NT2/D1 (cell line): Measurements from ENCODE around the gene SPRR1B.

Source experiments
- DNase-seq: peaks from one replicate; pipeline ENCODE4 v3.0.0-alpha.2; 2011; ENCODE audit warnings: low read depth, low spot score
- H3K27me3 ChIP-seq: 2 replicates; pipeline ENCODE4 v1.6.0; 2011; ENCODE audit warnings: mild to moderate bottlenecking; ENCODE audit not compliant: insufficient read length, insufficient read depth
- H3K36me3 ChIP-seq: 2 replicates; pipeline ENCODE4 v1.6.1; 2011; ENCODE audit warnings: mild to moderate bottlenecking, low read length, mixed read lengths; ENCODE audit not compliant: insufficient read depth, insufficient read length
- H3K4me1 ChIP-seq: 2 replicates; pipeline ENCODE4 v1.5.1; 2011; ENCODE audit not compliant: insufficient read depth, insufficient read length
- H3K4me3 ChIP-seq: 2 replicates; pipeline ENCODE4 v1.5.1; 2011; ENCODE audit warnings: low read depth; ENCODE audit not compliant: insufficient read length
- H3K9ac ChIP-seq: 2 replicates; pipeline ENCODE4 v1.6.0; 2011; ENCODE audit warnings: low read depth; ENCODE audit not compliant: insufficient read length
- H3K9me3 ChIP-seq: 2 replicates; pipeline ENCODE4 v1.5.1; 2011; ENCODE audit warnings: mild to moderate bottlenecking, low read length; ENCODE audit not compliant: insufficient read depth
- SUZ12 ChIP-seq: IDR thresholded peaks from 2 replicates; pipeline ENCODE4 v1.6.1; 2011; ENCODE audit not compliant: insufficient read length, insufficient read depth; ENCODE audit errors: extremely low read depth
- YY1 ChIP-seq: IDR thresholded peaks from 2 replicates; pipeline ENCODE4 v1.6.1; 2011; ENCODE audit not compliant: insufficient read length, insufficient read depth
- ZNF274 ChIP-seq: IDR thresholded peaks from 2 replicates; pipeline ENCODE4 v1.6.1; 2011; ENCODE audit warnings: mild to moderate bottlenecking, low read depth, low read length

SPRR1B gene

GRCh38 chr1:153030895-153031294, at the start of gene SPRR1B:
TSS of gene SPRR1B (plus strand) at chr1:153031203. CDS start at chr1:153032346, 1,143 bp downstream.
- Histone ChIP-seq H3K36me3 (no peaks in the 10 kb centered on the region), H3K4me3 (no peak within 1 kb of the TSS), H3K4me1 (peaks cover 2% of the 10 kb centered on the region), H3K9me3 (no peaks in the 10 kb centered on the region), H3K27me3 (no peaks in the 10 kb centered on the region), H3K9ac (no peak within 1 kb of the TSS)
- DNase-seq = no peak
- TF ChIP-seq ZNF274 = no peak
- no peak for TF ChIP-seq SUZ12
- no peak for TF ChIP-seq YY1

- TF ChIP-seq ZNF274 (no peak), SUZ12 (no peak), YY1 (no peak)
- Histone ChIP-seq H3K36me3 (no peaks in the 10 kb centered on the region), H3K9me3 (no peaks in the 10 kb centered on the region), H3K27me3 (no peaks in the 10 kb centered on the region), H3K9ac (no peak overlapping the region), H3K4me1 (no peaks in the 10 kb centered on the region), H3K4me3 (no peak overlapping the region)
- DNase-seq = no peak
These were observed 48.9 kb upstream of the SPRR1B start for GRCh38 chr1:152982076-152982475.

GRCh38 chr1:152983234-152983633, 47.8 kb upstream of the SPRR1B start:
- H3K4me3 ChIP-seq = no peak overlapping the region
- TF ChIP-seq ZNF274 (no peak), YY1 (no peak), SUZ12 (no peak)

GRCh38 chr1:152983743-152984142, 47.3 kb upstream of the SPRR1B start, which contains the start of gene SPRR1A:
TSS of gene SPRR1A (plus strand) at chr1:152984081. CDS start at chr1:152985231, 1,150 bp downstream.
- Histone ChIP-seq H3K4me3 (no peak within 1 kb of the TSS), H3K9ac (no peak within 1 kb of the TSS), H3K9me3 (no peaks in the 10 kb centered on the region), H3K27me3 (no peaks in the 10 kb centered on the region), H3K36me3 (no peaks in the 10 kb centered on the region), H3K4me1 (no peaks in the 10 kb centered on the region)
- TF ChIP-seq ZNF274 (no peak), SUZ12 (no peak), YY1 (no peak)
- DNase-seq = no peak

More at GRCh38 chr1:152983234-152983633, 47.8 kb upstream of the SPRR1B start:
- no peak for DNase-seq
- no peaks in the 10 kb centered on the region for H3K9me3 ChIP-seq
- H3K4me1 ChIP-seq = no peaks in the 10 kb centered on the region
- H3K9ac ChIP-seq = no peak overlapping the region
- no peaks in the 10 kb centered on the region for H3K27me3 ChIP-seq
- no peaks in the 10 kb centered on the region for H3K36me3 ChIP-seq

- Histone ChIP-seq H3K4me3 (no peak overlapping the region), H3K9ac (no peak overlapping the region), H3K36me3 (no peaks in the 10 kb centered on the region), H3K27me3 (no peaks in the 10 kb centered on the region), H3K4me1 (no peaks in the 10 kb centered on the region), H3K9me3 (no peaks in the 10 kb centered on the region)
- no peak for DNase-seq
- no peak for TF ChIP-seq YY1
- TF ChIP-seq ZNF274 = no peak
- no peak for TF ChIP-seq SUZ12
These were observed 44.4 kb upstream of the SPRR1B start for GRCh38 chr1:152986578-152986977.

GRCh38 chr1:152993186-152993585, 37.8 kb upstream of the SPRR1B start:
- no peaks in the 10 kb centered on the region for H3K27me3 ChIP-seq
- H3K9me3 ChIP-seq = peaks cover 9% of the 10 kb centered on the region; the same call in 1 of the 2 replicates
- H3K9ac ChIP-seq = no peak overlapping the region
- H3K4me1 ChIP-seq = peaks cover 5% of the 10 kb centered on the region
- no peak for DNase-seq
- H3K4me3 ChIP-seq = no peak overlapping the region
- H3K36me3 ChIP-seq = no peaks in the 10 kb centered on the region
- no peak for TF ChIP-seq SUZ12
- TF ChIP-seq YY1 = no peak
- TF ChIP-seq ZNF274 = no peak

- H3K4me1 ChIP-seq = peaks cover 5% of the 10 kb centered on the region
- H3K9ac ChIP-seq = no peak overlapping the region
- no peaks in the 10 kb centered on the region for H3K27me3 ChIP-seq
- no peaks in the 10 kb centered on the region for H3K36me3 ChIP-seq
- no peak overlapping the region for H3K4me3 ChIP-seq
- no peak for DNase-seq
- H3K9me3 ChIP-seq = peaks cover 9% of the 10 kb centered on the region; the same call in 1 of the 2 replicates
- TF ChIP-seq ZNF274 = no peak
- no peak for TF ChIP-seq SUZ12
- no peak for TF ChIP-seq YY1
These were observed 35.2 kb upstream of the SPRR1B start for GRCh38 chr1:152995842-152996241.

GRCh38 chr1:152996633-152997400, 34.2 kb upstream of the SPRR1B start:
- no peaks in the 10 kb centered on the region for H3K36me3 ChIP-seq
- no peak for DNase-seq
- TF ChIP-seq ZNF274 (no peak), SUZ12 (no peak), YY1 (no peak)
- H3K4me1 ChIP-seq = peaks cover 5% of the 10 kb centered on the region
- H3K9me3 ChIP-seq = peaks cover 9% of the 10 kb centered on the region; the same call in 1 of the 2 replicates
- no peak overlapping the region for H3K4me3 ChIP-seq
- H3K27me3 ChIP-seq = no peaks in the 10 kb centered on the region
- H3K9ac ChIP-seq = no peak overlapping the region
